Type B pancreatic cell (in vitro differentiated cells): ENCODE measurements around the gene NTM. TPM values are rescaled to one million over a fixed set of nuclear protein-coding genes. Genes with fewer than 3 reads are reported as not detected.
A peak's percentile ranks its signal among the peaks of the same experiment; 100 is the strongest.

Experiments used
- DNase-seq: peaks from one replicate; pipeline ENCODE4 v3.0.0; 2021; ENCODE audit warnings: mixed read lengths; ENCODE audit not compliant: unreplicated experiment; ENCODE audit errors: extremely low spot score
- H3K27ac Mint-ChIP-seq: 2 replicates; pipeline ENCODE4 v1.8.0; 2021; ENCODE audit warnings: mild to moderate bottlenecking, mixed read lengths
- H3K27me3 Mint-ChIP-seq: 2 replicates; pipeline ENCODE4 v1.8.0; 2021; ENCODE audit warnings: mixed read lengths
- H3K36me3 Mint-ChIP-seq: 2 replicates; pipeline ENCODE4 v1.8.0; 2021; ENCODE audit warnings: mixed read lengths
- H3K4me1 Mint-ChIP-seq: one replicate; pipeline ENCODE4 v1.8.0; 2021; ENCODE audit warnings: mixed read lengths; ENCODE audit not compliant: unreplicated experiment
- H3K4me3 Mint-ChIP-seq: 2 replicates; pipeline ENCODE4 v1.8.0; 2021; ENCODE audit warnings: mild to moderate bottlenecking, mixed read lengths
- H3K9me3 Mint-ChIP-seq: 2 replicates; pipeline ENCODE4 v1.8.0; 2021; ENCODE audit warnings: mixed read lengths
- total RNA-seq: library from RNA; stranded (reverse); gene quantifications from 2 replicates; pipeline ENCODE4 v1.2.1, GENCODE V29; 2021; ENCODE audit warnings: low replicate concordance
- TF ChIP-seq, protein P1 (sequence below): fragments of 200-600 bp; sonication (generic); conservative IDR thresholded peaks from 2 replicates; pipeline ENCODE4 v1.5.0; 2021; ENCODE audit warnings: antibody characterized with exemption, mild to moderate bottlenecking

NTM gene
- total RNA-seq, 1 donor from 2014 or later, result 19.2 TPM

DNA sequence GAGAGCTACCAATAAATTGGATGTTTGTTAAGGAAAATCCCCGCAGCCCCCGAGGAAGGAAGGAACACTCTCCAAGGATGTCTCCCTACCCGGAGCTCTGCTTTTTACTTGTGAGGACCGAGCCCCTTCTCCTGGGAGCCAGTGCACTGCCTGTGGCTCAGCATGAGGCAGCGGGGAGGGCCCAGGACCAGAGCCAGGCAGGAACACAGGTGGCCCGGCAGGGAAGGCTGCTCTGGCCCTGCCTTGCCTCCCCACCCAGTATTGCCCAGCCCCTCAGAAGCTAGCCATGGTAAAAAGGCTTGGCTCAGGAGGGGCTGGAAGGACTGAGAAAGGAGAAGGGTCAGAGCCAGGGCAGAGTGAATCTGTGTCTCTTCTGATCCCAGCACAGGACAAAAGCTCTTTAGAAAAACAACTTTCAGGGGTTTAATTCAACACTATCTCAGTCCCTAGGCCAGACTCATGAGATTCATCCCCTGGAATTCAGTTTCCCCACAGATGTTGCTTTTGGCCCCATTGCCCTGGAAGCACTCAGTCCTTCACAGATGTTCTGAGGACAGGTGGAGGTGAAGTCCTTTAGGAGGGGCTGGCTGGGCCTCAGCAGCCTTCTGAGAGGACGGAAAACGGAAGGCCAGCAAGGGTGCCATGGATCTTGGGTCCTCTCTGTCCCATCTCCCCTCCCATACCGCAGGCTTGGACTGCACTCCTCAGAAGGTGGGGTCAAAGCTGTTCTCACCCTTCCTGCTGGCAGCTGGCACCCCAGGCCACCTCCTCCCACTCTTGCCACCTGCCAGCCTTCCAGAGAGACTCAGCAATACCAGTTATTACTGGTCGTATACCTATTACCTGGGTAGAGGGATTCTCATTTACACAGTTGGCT, 318.9 kb downstream of the NTM start:
- Mint-ChIP-seq H3K27me3 (peaks cover 63% of the 10 kb centered on the region), H3K36me3 (no peaks in the 10 kb centered on the region), H3K4me3 (no peak overlapping the region), H3K9me3 (no peaks in the 10 kb centered on the region), H3K27ac (no peak overlapping the region), H3K4me1 (peaks cover 12% of the 10 kb centered on the region)
- TF ChIP-seq, protein P1, sequence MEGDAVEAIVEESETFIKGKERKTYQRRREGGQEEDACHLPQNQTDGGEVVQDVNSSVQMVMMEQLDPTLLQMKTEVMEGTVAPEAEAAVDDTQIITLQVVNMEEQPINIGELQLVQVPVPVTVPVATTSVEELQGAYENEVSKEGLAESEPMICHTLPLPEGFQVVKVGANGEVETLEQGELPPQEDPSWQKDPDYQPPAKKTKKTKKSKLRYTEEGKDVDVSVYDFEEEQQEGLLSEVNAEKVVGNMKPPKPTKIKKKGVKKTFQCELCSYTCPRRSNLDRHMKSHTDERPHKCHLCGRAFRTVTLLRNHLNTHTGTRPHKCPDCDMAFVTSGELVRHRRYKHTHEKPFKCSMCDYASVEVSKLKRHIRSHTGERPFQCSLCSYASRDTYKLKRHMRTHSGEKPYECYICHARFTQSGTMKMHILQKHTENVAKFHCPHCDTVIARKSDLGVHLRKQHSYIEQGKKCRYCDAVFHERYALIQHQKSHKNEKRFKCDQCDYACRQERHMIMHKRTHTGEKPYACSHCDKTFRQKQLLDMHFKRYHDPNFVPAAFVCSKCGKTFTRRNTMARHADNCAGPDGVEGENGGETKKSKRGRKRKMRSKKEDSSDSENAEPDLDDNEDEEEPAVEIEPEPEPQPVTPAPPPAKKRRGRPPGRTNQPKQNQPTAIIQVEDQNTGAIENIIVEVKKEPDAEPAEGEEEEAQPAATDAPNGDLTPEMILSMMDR, result no peak
- DNase-seq, result no peak

DNA sequence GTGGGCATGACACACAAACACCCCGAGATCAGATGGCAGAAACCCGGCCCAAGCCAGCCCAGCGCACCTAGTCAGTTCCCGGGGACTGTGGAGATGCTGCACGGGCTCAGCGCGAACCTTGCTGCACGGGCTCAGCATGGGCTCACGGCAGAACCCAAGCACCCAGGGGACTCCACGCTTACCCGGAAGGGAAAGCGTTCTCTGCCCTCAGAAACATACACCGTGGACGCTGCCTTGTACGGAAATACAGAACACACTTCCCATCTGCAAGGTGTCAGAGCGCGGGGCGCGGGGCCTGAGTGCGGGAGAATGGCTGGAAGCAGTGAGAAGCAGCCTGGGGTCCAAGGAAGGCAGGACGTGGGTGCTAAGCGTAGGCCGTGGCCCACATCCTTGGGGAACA, 319.9 kb downstream of the NTM start:
- H3K36me3 Mint-ChIP-seq, result no peaks in the 10 kb centered on the region
- DNase-seq, result no peak
- H3K4me3 Mint-ChIP-seq, result no peak overlapping the region
- H3K4me1 Mint-ChIP-seq, result peaks cover 18% of the 10 kb centered on the region
- TF ChIP-seq, protein P1, result no peak
- H3K27ac Mint-ChIP-seq, result no peak overlapping the region
- H3K27me3 Mint-ChIP-seq, result peaks cover 71% of the 10 kb centered on the region
- H3K9me3 Mint-ChIP-seq, result no peaks in the 10 kb centered on the region

DNA sequence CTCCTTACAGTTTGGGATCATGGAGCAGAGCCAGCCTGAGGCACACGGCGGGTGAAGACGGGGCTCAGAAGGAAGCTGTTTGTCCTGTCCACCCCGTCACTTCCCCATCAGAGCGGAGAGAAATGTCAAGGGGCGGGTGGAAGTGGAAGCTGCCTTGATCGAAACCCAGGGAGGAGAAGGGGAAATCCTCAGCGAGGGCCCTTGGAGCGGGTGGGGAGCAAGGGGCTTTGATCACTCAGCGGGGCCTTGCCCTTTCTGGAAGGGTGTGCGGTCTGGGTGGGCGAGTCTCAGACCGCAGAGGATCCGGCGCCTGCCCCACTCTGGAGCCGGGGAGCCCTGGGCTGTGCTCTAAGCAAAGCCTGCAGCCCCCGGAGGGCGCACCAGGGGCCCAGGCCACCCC, 320.4 kb downstream of the NTM start:
- peaks cover 71% of the 10 kb centered on the region for H3K27me3 Mint-ChIP-seq
- H3K9me3 Mint-ChIP-seq, result no peaks in the 10 kb centered on the region
- H3K36me3 Mint-ChIP-seq, result no peaks in the 10 kb centered on the region
- DNase-seq, result no peak
- no peak overlapping the region for H3K27ac Mint-ChIP-seq
- TF ChIP-seq, protein P1, result no peak
- H3K4me1 Mint-ChIP-seq, result peaks cover 18% of the 10 kb centered on the region
- H3K4me3 Mint-ChIP-seq, result no peak overlapping the region

DNA sequence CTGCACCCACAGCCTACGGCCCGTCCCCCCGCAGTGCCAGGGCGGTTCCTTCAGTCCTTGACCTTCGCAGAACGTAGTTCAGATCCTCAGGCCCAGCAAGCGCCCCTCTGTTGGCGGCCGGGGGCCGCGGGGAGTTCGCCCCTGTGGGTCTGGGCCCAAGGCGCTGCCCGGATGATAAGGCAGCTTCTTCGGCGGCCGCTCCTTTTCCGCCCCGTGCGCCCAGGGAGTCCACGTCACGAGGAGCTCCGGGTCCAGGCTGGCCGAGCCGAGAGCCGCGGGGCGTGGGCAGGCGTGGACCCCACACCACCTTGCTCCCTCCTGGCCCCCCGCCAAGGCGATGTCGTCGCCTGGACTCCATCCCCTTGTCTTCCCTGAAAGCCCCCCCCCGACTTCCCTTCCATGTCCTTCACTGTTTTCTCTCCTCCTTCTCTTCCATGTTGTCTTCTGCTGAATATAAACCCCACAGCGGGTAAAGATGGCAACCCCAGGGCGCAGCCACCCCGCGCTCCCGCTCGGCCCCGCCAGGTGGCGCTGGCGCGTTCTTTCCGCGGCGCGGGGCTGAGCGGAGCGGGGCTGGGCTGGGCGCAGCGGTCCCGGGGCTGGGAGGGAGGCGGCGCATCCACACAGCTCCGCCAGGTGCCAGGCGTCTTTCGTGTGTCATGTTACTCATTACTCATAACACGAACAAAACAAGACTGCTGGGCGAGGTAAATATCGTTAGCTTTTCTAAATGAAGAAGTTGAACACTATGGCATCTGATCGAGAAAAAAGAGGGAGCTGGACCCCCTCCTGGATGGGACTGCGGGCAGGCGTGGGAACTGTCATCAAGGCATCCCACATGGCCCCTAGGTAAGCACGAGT, 321.0 kb downstream of the NTM start:
- H3K4me1 Mint-ChIP-seq, result peaks cover 18% of the 10 kb centered on the region
- no peak for DNase-seq
- TF ChIP-seq, protein P1, result peak; percentile 82
- H3K4me3 Mint-ChIP-seq, result no peak overlapping the region
- H3K36me3 Mint-ChIP-seq, result no peaks in the 10 kb centered on the region
- H3K27me3 Mint-ChIP-seq, result peaks cover 73% of the 10 kb centered on the region
- no peak overlapping the region for H3K27ac Mint-ChIP-seq
- no peaks in the 10 kb centered on the region for H3K9me3 Mint-ChIP-seq

DNA sequence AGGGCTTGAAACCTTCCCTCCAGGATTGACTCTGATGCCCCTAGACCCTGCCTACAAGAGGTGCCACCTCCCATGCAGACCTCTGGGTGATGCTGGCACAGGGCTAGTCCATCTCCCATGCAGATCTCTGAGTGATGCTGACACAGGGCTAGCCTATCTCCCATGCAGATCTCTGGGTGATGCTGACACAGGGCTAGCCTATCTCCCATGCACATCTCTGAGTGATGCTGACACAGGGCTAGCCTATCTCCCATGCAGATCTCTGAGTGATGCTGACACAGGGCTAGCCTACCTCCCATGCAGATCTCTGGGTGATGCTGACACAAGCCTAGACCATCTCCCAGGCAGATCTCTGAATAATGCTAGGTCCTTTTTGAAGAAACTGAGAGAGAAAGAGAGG, 321.7 kb downstream of the NTM start:
- peaks cover 18% of the 10 kb centered on the region for H3K4me1 Mint-ChIP-seq
- TF ChIP-seq, protein P1, result no peak
- H3K36me3 Mint-ChIP-seq, result no peaks in the 10 kb centered on the region
- DNase-seq, result no peak
- no peak overlapping the region for H3K4me3 Mint-ChIP-seq
- no peaks in the 10 kb centered on the region for H3K9me3 Mint-ChIP-seq
- H3K27me3 Mint-ChIP-seq, result peaks cover 78% of the 10 kb centered on the region
- H3K27ac Mint-ChIP-seq, result no peak overlapping the region
